ENCODE data around the gene MAPT. TPM values are rescaled to one million over a fixed set of nuclear protein-coding genes. Genes with fewer than 3 reads are reported as not detected.

The MAPT gene
- total RNA-seq (2014; rRNA removed; shearing (Covaris generic)): 0.06 and 0.36 TPM in 2 replicates

- peak; percentile 94 for DNase-seq (ENCODE audit: low read depth)
These were observed at the start of gene MAPT for GRCh38 chr17:45894022-45894784. MAPT (plus strand) TSS chr17:45894554; CDS start chr17:45962338, 67,784 bp downstream.

GRCh38 chr17:45844695-45845375 is 49.5 kb upstream of the MAPT start, which contains the start of gene SPPL2C:
SPPL2C (plus strand) TSS chr17:45844881; CDS start chr17:45844907, 26 bp downstream.
- DNase-seq (ENCODE audit: low read depth): no peak

- DNase-seq (ENCODE audit: low read depth): no peak
These were observed 48.8 kb upstream of the MAPT start for GRCh38 chr17:45845376-45846185.

- DNase-seq (ENCODE audit: low read depth): no peak
These were observed 48.1 kb upstream of the MAPT start for GRCh38 chr17:45846223-45846622.

GRCh38 chr17:45846646-45847045 is 47.7 kb upstream of the MAPT start:
- DNase-seq (ENCODE audit: low read depth): no peak

GRCh38 chr17:45847101-45847500 is 47.3 kb upstream of the MAPT start:
- DNase-seq (ENCODE audit: low read depth): no peak

GRCh38 chr17:45847747-45848146 is 46.6 kb upstream of the MAPT start:
- no peak for DNase-seq (ENCODE audit: low read depth)

GRCh38 chr17:45848405-45848804 is 45.9 kb upstream of the MAPT start:
- no peak for DNase-seq (ENCODE audit: low read depth)

GRCh38 chr17:45848868-45849535 is 45.4 kb upstream of the MAPT start:
- DNase-seq (ENCODE audit: low read depth): no peak

- DNase-seq (ENCODE audit: low read depth): no peak
These were observed 44.8 kb upstream of the MAPT start for GRCh38 chr17:45849536-45849990.

- DNase-seq (ENCODE audit: low read depth): no peak
These were observed 44.3 kb upstream of the MAPT start for GRCh38 chr17:45850011-45850410.

- DNase-seq (ENCODE audit: low read depth): no peak
These were observed 43.9 kb upstream of the MAPT start for GRCh38 chr17:45850468-45850867.

- DNase-seq (ENCODE audit: low read depth): no peak
These were observed 43.3 kb upstream of the MAPT start for GRCh38 chr17:45851022-45851421.

GRCh38 chr17:45851464-45851863 is 42.9 kb upstream of the MAPT start:
- no peak for DNase-seq (ENCODE audit: low read depth)

GRCh38 chr17:45851873-45852272 is 42.5 kb upstream of the MAPT start:
- no peak for DNase-seq (ENCODE audit: low read depth)

GRCh38 chr17:45852535-45853297 is 41.6 kb upstream of the MAPT start:
- DNase-seq (ENCODE audit: low read depth): peak; percentile 70

GRCh38 chr17:45854209-45854608 is 40.1 kb upstream of the MAPT start:
- DNase-seq (ENCODE audit: low read depth): no peak

- no peak for DNase-seq (ENCODE audit: low read depth)
These were observed 38.5 kb upstream of the MAPT start for GRCh38 chr17:45855691-45856336.

- DNase-seq (ENCODE audit: low read depth): no peak
These were observed 36.2 kb upstream of the MAPT start for GRCh38 chr17:45857977-45858708.

GRCh38 chr17:45861165-45861564 is 33.2 kb upstream of the MAPT start:
- DNase-seq (ENCODE audit: low read depth): no peak

All from Daoy (cell line).